PFSK-1 (cell line): ENCODE results near the gene SYT3.

Experiments
- POLR2AphosphoS5 ChIP-seq: IDR thresholded peaks from 2 replicates; pipeline ENCODE4 v1.6.1; 2012; ENCODE audit warnings: low read depth, mild to moderate bottlenecking, control low read depth, low read length, moderate library complexity
- SIN3A ChIP-seq: IDR thresholded peaks from 2 replicates; pipeline ENCODE4 v1.6.1; 2012; ENCODE audit warnings: mild to moderate bottlenecking, low read length, moderate library complexity, borderline replicate concordance; ENCODE audit not compliant: insufficient read depth
- TAF1 ChIP-seq: IDR thresholded peaks from 2 replicates; pipeline ENCODE4 v1.6.1; 2012; ENCODE audit warnings: low read length, control low read depth, borderline replicate concordance; ENCODE audit not compliant: insufficient read depth
- TF ChIP-seq, protein P1 (sequence below), 2 experiments: IDR thresholded peaks; 2 replicates each; pipeline versions ENCODE4 v1.6.1 to v1.8.0; 2011 to 2012; ENCODE audit warnings: low read depth in 2 of 2, low read length in 2 of 2, control low read depth in 1 of 2, inconsistent platforms in 1 of 2, mild to moderate bottlenecking in 1 of 2, moderate library complexity in 1 of 2; ENCODE audit not compliant: insufficient read depth in 1 of 2

DNA sequence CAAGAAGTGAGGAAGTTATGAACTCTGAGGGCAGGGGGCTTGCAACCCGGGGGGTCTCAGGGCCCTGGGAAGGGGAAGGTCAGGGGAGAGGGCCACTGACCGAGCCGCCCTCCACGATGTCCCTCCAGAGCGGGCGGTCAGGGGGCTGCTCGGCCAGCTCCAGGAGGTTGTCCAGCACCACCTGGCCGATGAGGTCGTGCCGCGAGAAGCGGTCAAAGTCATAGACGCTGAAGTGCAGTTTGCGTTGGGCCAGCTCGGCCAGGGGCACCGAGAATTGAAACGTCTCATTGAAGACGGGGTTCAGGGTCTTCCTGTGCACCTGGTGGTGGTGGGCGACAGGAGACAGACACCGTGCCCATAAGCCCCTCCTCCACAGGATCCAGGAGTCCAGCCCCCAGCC, 10.5 kb downstream of the SYT3 start:
- TF ChIP-seq POLR2AphosphoS5 (no peak), SIN3A (no peak), TAF1 (no peak)
- TF ChIP-seq, protein P1, sequence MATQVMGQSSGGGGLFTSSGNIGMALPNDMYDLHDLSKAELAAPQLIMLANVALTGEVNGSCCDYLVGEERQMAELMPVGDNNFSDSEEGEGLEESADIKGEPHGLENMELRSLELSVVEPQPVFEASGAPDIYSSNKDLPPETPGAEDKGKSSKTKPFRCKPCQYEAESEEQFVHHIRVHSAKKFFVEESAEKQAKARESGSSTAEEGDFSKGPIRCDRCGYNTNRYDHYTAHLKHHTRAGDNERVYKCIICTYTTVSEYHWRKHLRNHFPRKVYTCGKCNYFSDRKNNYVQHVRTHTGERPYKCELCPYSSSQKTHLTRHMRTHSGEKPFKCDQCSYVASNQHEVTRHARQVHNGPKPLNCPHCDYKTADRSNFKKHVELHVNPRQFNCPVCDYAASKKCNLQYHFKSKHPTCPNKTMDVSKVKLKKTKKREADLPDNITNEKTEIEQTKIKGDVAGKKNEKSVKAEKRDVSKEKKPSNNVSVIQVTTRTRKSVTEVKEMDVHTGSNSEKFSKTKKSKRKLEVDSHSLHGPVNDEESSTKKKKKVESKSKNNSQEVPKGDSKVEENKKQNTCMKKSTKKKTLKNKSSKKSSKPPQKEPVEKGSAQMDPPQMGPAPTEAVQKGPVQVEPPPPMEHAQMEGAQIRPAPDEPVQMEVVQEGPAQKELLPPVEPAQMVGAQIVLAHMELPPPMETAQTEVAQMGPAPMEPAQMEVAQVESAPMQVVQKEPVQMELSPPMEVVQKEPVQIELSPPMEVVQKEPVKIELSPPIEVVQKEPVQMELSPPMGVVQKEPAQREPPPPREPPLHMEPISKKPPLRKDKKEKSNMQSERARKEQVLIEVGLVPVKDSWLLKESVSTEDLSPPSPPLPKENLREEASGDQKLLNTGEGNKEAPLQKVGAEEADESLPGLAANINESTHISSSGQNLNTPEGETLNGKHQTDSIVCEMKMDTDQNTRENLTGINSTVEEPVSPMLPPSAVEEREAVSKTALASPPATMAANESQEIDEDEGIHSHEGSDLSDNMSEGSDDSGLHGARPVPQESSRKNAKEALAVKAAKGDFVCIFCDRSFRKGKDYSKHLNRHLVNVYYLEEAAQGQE (IDR thresholded peaks at IDR 0.05; ENCODE audit: insufficient read depth in 1 of 2, low read depth in 2 of 2, low read length in 2 of 2) = no peak
